Spinal cord (tissue), 10 donors: Measurements from ENCODE around the gene LEKR1. TPM values are rescaled to one million over a fixed set of nuclear protein-coding genes. Genes with fewer than 3 reads are reported as not detected.
"Not testable (repeated sequence)": the region's sequence is repeated elsewhere in the genome, so short reads cannot be mapped to it uniquely, and the experiment has no call there.

Experiments used
- DNase-seq, 6 donors: peaks; one replicate each; pipeline versions ENCODE4 v3.0.0 to v3.0.0-alpha.2; 2013 to 2015; ENCODE audit warnings: low spot score in 6 of 6, low read depth in 4 of 6
- H3K27ac ChIP-seq: one replicate; pipeline ENCODE4 v1.5.1; 2013; ENCODE audit warnings: low read depth, low read length, control low read depth
- H3K27me3 ChIP-seq: one replicate; pipeline ENCODE4 v1.6.1; 2013; ENCODE audit warnings: low read length; ENCODE audit not compliant: control insufficient read depth, insufficient read depth
- H3K36me3 ChIP-seq: one replicate; pipeline ENCODE4 v1.6.1; 2013; ENCODE audit warnings: low read length; ENCODE audit not compliant: control insufficient read depth, insufficient read depth
- H3K4me1 ChIP-seq: one replicate; pipeline ENCODE4 v1.6.1; 2013; ENCODE audit warnings: low read length; ENCODE audit not compliant: control insufficient read depth, insufficient read depth
- H3K4me3 ChIP-seq: one replicate; pipeline ENCODE4 v1.5.1; 2013; ENCODE audit warnings: low read depth, low read length, control low read depth
- H3K9me3 ChIP-seq: one replicate; pipeline ENCODE4 v1.6.1; 2013; ENCODE audit warnings: low read length; ENCODE audit not compliant: control insufficient read depth, insufficient read depth
- WGBS: methylation state at CpG from one replicate; pipeline ENCODE4 v1.1.5; 2013; ENCODE audit warnings: missing lambda C conversion rate; ENCODE audit not compliant: insufficient coverage; 5-methylcytosine and 5-hydroxymethylcytosine counted together
- polyA plus RNA-seq, 2 donors: library from polyadenylated mRNA; unstranded; fragments of 120-200 nt; gene quantifications; one replicate each; pipeline ENCODE4 v1.2.1, GENCODE V29; 2013; ENCODE audit not compliant: insufficient read length in 2 of 2
- total RNA-seq, 2 donors: library from RNA; depleted of rRNA in 1 of 2; stranded (reverse); fragments of 120-200 nt in 1 of 2; fragments of >200 nt in 1 of 2; gene quantifications; one replicate each; pipeline versions ENCODE4 v1.2.3 to v1.2.4, GENCODE V29; 2013 to 2014
- donor health status: healthy.

The LEKR1 gene
- total and polyA plus RNA-seq, 4 donors: 1.7 to 2.4 (median 1.9) TPM

DNA sequence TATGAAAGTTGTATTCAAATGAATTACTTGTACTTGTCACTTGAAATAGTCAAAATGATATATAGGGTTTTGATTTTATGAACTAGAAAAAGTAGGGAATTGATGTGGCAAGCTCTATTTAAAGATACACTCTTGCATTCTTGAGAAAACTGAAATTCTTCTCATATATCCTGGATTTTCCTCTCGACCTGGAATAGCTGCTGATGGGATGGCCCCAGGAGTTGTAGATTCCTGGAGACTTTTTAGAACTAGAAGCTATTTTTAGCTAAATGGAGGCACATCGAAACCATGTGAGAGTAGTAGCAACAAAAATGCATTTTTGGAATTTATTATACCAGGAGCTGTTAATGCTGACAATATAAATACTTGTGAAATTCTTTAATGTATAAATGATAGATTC is 125.9 kb downstream of the LEKR1 start:
- H3K27me3 ChIP-seq: no peaks in the 10 kb centered on the region
- H3K9me3 ChIP-seq: no peaks in the 10 kb centered on the region
- H3K36me3 ChIP-seq: no peaks in the 10 kb centered on the region
- DNase-seq: no peak
- H3K4me3 ChIP-seq: no peak overlapping the region
- no CpG with 5 or more reads among the region's 2 CpGs for WGBS
- H3K4me1 ChIP-seq: no peaks in the 10 kb centered on the region
- no peak overlapping the region for H3K27ac ChIP-seq

DNA sequence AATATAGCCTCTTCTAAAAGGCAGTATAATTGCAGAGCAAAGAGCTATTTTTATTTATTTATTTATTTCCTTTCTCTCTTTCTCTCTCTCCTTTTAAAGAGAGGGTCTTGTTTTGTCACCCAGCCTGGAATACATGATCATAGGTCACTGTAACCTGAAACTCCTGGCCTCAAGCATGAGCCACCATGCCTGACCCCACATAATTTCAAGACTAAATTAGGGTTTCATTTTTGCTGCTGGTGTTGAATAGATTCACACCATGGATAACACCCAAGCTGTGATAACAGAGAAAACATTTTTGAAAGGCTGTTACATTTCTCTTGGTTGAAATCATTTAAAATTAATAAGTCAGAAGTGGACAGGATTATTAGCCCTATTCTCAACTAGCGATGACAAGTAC is 131.6 kb downstream of the LEKR1 start:
- Histone ChIP-seq H3K4me1 (no peaks in the 10 kb centered on the region), H3K9me3 (no peaks in the 10 kb centered on the region), H3K4me3 (no peak overlapping the region), H3K27ac (no peak overlapping the region), H3K27me3 (no peaks in the 10 kb centered on the region), H3K36me3 (no peaks in the 10 kb centered on the region)
- no CpG with 5 or more reads among the region's 1 CpG for whole genome bisulfite sequencing
- DNase-seq: no peak

DNA sequence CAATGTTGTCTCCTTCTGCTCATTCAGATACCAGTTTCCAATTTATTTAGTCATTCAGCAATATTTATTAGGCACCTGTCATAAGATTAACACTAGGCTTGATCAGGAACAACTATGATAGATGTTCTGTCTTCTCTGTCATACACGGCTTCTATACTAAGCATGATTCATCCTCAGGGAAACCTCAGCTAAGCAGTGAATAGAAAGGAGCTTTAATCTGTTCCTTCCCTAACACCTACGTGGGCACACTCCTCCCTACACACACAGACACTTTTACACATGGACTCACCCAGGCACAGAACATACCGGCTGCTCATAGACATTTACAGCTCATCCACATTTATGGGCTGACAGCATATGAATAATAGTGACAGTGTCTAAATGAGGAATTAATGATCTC is 136.9 kb downstream of the LEKR1 start:
- DNase-seq: no peak
- Histone ChIP-seq H3K4me3 (no peak overlapping the region), H3K27me3 (no peaks in the 10 kb centered on the region), H3K4me1 (no peaks in the 10 kb centered on the region), H3K9me3 (no peaks in the 10 kb centered on the region), H3K36me3 (no peaks in the 10 kb centered on the region), H3K27ac (no peak overlapping the region)
- 50% methylated on average over 2 of the region's 3 CpGs for WGBS

DNA sequence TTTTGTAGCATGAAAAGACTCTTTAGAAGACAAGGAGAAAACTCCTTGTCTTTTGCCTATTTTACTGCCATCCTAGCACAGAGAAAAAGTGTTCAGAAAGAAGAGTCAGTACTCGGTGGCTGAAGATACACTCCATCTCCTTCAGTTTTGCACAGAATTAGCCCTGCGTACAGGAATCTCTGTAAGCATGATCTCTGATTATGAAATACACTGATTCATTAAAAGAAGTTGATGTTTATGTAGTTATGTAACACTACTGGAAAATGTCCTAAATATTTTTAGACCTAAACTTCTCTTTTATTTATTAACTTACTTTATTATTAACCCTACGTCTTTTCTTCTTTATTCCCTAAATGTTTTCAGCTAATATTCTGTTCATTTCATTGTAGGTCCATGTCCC is 138.4 kb downstream of the LEKR1 start:
- Histone ChIP-seq H3K9me3 (no peaks in the 10 kb centered on the region), H3K4me1 (no peaks in the 10 kb centered on the region)
- no CpG with 5 or more reads among the region's 3 CpGs for WGBS

DNA sequence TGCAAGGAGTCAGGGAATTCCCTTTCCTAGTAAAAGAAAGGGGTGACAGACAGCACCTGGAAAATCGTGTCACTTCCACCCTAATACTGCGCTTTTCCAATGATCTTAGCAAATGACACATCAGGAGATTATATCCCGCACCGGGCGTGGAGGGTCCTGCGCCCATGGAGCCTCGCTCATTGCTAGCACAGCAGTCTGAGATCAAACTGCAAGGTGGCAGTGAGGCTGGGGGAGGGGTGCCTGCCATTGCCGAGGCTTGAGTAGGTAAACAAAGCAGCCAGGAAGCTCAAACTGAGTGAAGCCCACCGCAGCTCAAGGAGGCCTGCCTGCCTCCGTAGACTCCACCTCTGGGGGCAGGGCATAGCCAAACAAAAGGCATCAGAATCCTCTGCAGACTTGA is 140.2 kb downstream of the LEKR1 start:
- not testable (repeated sequence) for H3K36me3 ChIP-seq, H3K4me1 ChIP-seq, H3K27me3 ChIP-seq, DNase-seq, H3K27ac ChIP-seq, H3K4me3 ChIP-seq, H3K9me3 ChIP-seq
- WGBS: 94% methylated on average over 8 of the region's 10 CpGs

More for the DNA sequence above, 138.4 kb downstream of the LEKR1 start:
- no peak for DNase-seq
- Histone ChIP-seq H3K4me3 (no peak overlapping the region), H3K27ac (no peak overlapping the region), H3K36me3 (no peaks in the 10 kb centered on the region), H3K27me3 (no peaks in the 10 kb centered on the region)

DNA sequence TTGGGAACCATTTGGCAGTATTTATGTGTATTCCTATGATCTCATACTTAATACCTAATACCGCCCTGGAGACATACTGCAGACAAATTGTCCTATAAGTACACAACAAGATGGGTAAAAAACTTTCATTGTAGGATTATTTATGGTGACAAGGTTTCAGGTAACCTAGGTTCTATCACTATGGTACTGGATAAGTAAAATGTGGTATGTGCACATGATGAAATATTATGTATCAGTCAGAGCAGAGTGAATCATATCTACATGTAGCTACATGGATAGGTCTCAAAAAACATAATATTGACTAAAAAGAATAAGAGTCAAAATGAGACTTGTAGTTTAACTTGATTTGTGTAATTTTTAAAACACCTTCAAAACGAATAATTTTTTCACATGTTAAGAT is 147.8 kb downstream of the LEKR1 start:
- H3K27me3 ChIP-seq: no peaks in the 10 kb centered on the region
- H3K36me3 ChIP-seq: no peaks in the 10 kb centered on the region
- no CpG with 5 or more reads among the region's 2 CpGs for WGBS
- no peak overlapping the region for H3K27ac ChIP-seq
- no peak for DNase-seq
- no peak overlapping the region for H3K4me3 ChIP-seq
- no peaks in the 10 kb centered on the region for H3K9me3 ChIP-seq
- H3K4me1 ChIP-seq: no peaks in the 10 kb centered on the region

DNA sequence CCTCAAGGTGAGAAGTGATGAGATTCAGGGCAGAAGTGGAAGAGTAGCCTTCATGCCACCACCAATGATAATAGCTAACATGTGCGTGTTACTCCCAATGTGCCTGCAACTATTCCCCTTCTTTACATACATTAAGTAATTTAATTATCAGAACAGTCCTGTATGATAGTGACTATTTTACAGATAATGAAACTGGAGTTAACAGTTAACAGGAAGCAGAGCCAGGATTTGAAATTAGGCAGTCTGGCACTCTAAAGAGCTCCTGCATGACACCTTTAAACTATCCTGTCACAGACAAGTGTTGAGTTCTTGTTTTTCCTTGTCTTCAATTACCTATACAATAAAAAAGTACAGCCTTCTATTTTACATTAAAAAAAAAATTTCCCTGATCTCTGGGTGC is 148.8 kb downstream of the LEKR1 start:
- Histone ChIP-seq H3K27me3 (no peaks in the 10 kb centered on the region), H3K9me3 (no peaks in the 10 kb centered on the region), H3K4me1 (no peaks in the 10 kb centered on the region), H3K36me3 (no peaks in the 10 kb centered on the region), H3K27ac (no peak overlapping the region), H3K4me3 (no peak overlapping the region)
- WGBS: no CpG with 5 or more reads among the region's 1 CpG
- DNase-seq: no peak

DNA sequence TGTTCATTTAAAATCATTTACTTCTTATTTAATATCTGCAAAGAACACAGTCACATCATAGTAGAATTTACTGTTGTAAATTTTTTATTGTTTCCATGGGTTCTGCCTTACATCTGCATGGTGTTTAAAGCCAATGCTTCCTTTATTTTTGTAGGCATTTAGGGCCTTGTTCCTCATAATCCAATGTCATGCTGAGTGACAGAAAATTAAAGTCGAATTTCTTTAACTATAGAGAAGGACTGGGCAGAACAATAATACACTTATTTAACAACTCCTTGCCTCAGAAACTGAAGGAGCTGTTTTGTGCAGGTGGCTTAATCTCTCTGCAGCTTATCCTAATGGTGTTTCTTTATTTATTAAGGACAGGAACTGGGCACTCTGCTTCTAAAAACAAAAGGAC is 149.6 kb downstream of the LEKR1 start:
- Histone ChIP-seq H3K4me1 (no peaks in the 10 kb centered on the region), H3K4me3 (no peak overlapping the region), H3K27me3 (no peaks in the 10 kb centered on the region), H3K36me3 (no peaks in the 10 kb centered on the region), H3K27ac (no peak overlapping the region), H3K9me3 (no peaks in the 10 kb centered on the region)
- WGBS: no CpG with 5 or more reads among the region's 1 CpG
- no peak for DNase-seq

DNA sequence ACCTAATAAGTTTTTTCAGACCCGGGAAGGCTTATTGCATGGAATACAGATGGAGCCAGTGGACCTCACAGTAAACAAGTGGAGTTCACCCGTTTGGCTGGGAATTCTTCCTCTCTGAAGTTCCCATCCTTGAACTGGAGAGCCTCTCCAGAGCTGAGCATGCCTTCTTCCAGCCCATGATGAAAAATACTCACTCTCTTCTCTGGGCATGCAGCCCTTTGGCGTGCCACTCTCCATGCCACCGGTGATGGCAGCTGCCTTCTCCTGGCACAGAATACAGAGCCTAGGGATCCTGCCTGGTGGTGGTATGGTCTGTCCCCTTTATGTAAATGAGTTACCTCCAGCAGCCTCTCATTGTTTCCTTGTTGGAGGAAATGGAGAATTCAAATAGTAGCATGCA is 150.8 kb downstream of the LEKR1 start:
- no peaks in the 10 kb centered on the region for H3K36me3 ChIP-seq
- no peaks in the 10 kb centered on the region for H3K27me3 ChIP-seq
- WGBS: 85% methylated on average over 2 of the region's 4 CpGs
- no peak overlapping the region for H3K4me3 ChIP-seq
- no peaks in the 10 kb centered on the region for H3K9me3 ChIP-seq
- no peak overlapping the region for H3K27ac ChIP-seq
- peak in 1 of 6 donors; percentile 4 for DNase-seq
- no peaks in the 10 kb centered on the region for H3K4me1 ChIP-seq

DNA sequence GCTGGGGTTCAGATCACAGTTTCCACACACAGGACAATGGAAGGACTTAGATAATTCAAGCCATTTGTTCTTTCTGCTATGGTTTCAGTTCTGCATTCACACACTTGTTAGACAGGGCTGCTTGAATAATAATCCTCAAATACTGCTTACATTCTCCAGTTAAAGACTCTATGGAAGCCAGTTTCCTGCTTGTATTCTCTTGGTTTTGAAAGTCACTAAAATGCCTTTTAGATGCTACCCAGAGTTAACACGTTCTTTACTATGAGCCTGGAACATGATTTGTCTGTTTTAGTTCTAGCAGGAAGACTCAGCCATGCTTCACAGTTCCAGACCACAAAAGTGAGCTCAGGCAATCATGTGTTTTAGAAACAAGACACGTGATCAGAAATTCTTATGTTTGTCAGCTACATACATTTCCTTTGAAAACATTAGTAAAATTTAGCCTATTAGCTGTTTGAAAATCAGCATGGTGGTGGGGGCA is 152.4 kb downstream of the LEKR1 start:
- no peak for DNase-seq
- no peak overlapping the region for H3K27ac ChIP-seq

More for the DNA sequence above, 152.4 kb downstream of the LEKR1 start:
- Histone ChIP-seq H3K4me1 (no peaks in the 10 kb centered on the region), H3K27me3 (no peaks in the 10 kb centered on the region), H3K4me3 (no peak overlapping the region), H3K36me3 (no peaks in the 10 kb centered on the region), H3K9me3 (no peaks in the 10 kb centered on the region)
- 29% methylated on average over 1 of the region's 2 CpGs for WGBS
